HepG2 (cell line): ENCODE results near the gene EXOSC7. TPM values are rescaled to one million over a fixed set of nuclear protein-coding genes. Genes with fewer than 3 reads are reported as not detected.
"Not testable (repeated sequence)": the region's sequence is repeated elsewhere in the genome, so short reads cannot be mapped to it uniquely, and the experiment has no call there.

ENCODE experiments used
- ATAC-seq: fragments of 200-7000 bp; cut with Tn5 transposase; 3 replicates; pipeline ENCODE4 v1.9.1; 2020; ENCODE audit warnings: mild to moderate bottlenecking, moderate library complexity
- BruUV-seq: library from RNA; stranded (reverse); fragments of 400-500 nt; replicated peaks from 2 replicates; lab custom pipeline; 2021; lab: Mats Ljungman, UMichigan
- CTCF ChIA-PET: fragments of 300-600 bp; formaldehyde crosslinking; extraction: SDS; loops from one replicate; lab custom pipeline; 2021; ENCODE audit warnings: low total read pairs, inconsistent platforms, low intra/inter-chr PET ratio; lab: Yijun Ruan, JAX
- POLR2A ChIA-PET: fragments of 350-600 bp; sonication (Branson Sonifier 250); formaldehyde crosslinking; loops from one replicate; lab custom pipeline; 2020; ENCODE audit warnings: antibody characterized with exemption, inconsistent platforms; lab: Yijun Ruan, JAX
- DNase-seq: peaks from one replicate; pipeline ENCODE4 v3.0.0-alpha.2; 2015; ENCODE audit warnings: low spot score
- FAIRE-seq: peaks from 3 replicates; lab custom pipeline; 2011; peaks lifted over from hg19 to GRCh38; lab: Jason Lieb, UNC
- H2AFZ ChIP-seq: one replicate; pipeline ENCODE4 v1.6.1; 2011; ENCODE audit warnings: low read length, inconsistent platforms
- H3K27ac ChIP-seq: fragments of 300-600 bp; 3 replicates; pipeline ENCODE4 v1.8.0; 2011; ENCODE audit warnings: mixed run types, mild to moderate bottlenecking, mixed read lengths, low read length, inconsistent platforms; ENCODE audit not compliant: insufficient read depth; ENCODE audit errors: extremely low read length
- H3K27me3 ChIP-seq, 2 experiments: fragments of 200-600 bp in 1 of 2; 2 replicates in 1 of 2; 3 replicates in 1 of 2; pipeline versions ENCODE4 v1.6.0 to v1.8.0; 2011; ENCODE audit warnings: low read length in 2 of 2, mild to moderate bottlenecking in 2 of 2, moderate library complexity in 2 of 2, inconsistent platforms in 1 of 2; ENCODE audit not compliant: insufficient read depth in 2 of 2, control insufficient read depth in 1 of 2
- H3K36me3 ChIP-seq, 2 experiments: fragments of 200-600 bp in 1 of 2; replicated peaks in 1 of 2; 2 replicates in 1 of 2; 3 replicates in 1 of 2; pipeline versions ENCODE4 v1.5.1 to v1.8.0; 2011; ENCODE audit warnings: low read length in 2 of 2, inconsistent platforms in 1 of 2; ENCODE audit not compliant: insufficient read depth in 2 of 2, control insufficient read depth in 1 of 2
- H3K4me1 ChIP-seq: 2 replicates; pipeline ENCODE4 v1.5.1; 2012; ENCODE audit warnings: low read length, inconsistent platforms; ENCODE audit not compliant: insufficient read depth
- H3K4me2 ChIP-seq: 2 replicates; pipeline ENCODE4 v1.6.0; 2011; ENCODE audit warnings: low read depth, low read length, inconsistent platforms
- H3K4me3 ChIP-seq, 3 experiments: fragments of 200-600 bp in 1 of 3; sonication (generic), shearing (Covaris generic) in 1 of 3; replicated peaks in 1 of 3; 2 replicates each; pipeline ENCODE4 v1.5.1; 2011 to 2016; ENCODE audit warnings: low read length in 3 of 3, inconsistent platforms in 2 of 3, low read depth in 2 of 3, mild to moderate bottlenecking in 2 of 3, control low read depth in 1 of 3, mixed read lengths in 1 of 3; ENCODE audit not compliant: insufficient read depth in 1 of 3
- H3K79me2 ChIP-seq: one replicate; pipeline ENCODE4 v1.6.1; 2011; ENCODE audit warnings: low read length, inconsistent platforms; ENCODE audit not compliant: insufficient read depth
- H3K9ac ChIP-seq: 2 replicates; pipeline ENCODE4 v1.6.0; 2011; ENCODE audit warnings: mild to moderate bottlenecking, low read depth, low read length, inconsistent platforms; ENCODE audit not compliant: insufficient read depth
- H3K9me3 ChIP-seq: 2 replicates; pipeline ENCODE4 v1.5.1; 2012; ENCODE audit warnings: mild to moderate bottlenecking, low read length
- H4K20me1 ChIP-seq: 2 replicates; pipeline ENCODE4 v1.6.0; 2011; ENCODE audit warnings: inconsistent platforms, mild to moderate bottlenecking, low read length, moderate library complexity; ENCODE audit not compliant: insufficient read depth
- AHDC1 ChIP-seq: sonication (generic); formaldehyde crosslinking; IDR thresholded peaks from 2 replicates; pipeline ENCODE4 v1.5.1; 2020; ENCODE audit warnings: mild to moderate bottlenecking, missing genetic modification reagents, borderline replicate concordance
- BHLHE40 ChIP-seq: IDR thresholded peaks from 2 replicates; pipeline ENCODE4 v1.6.1; 2011; ENCODE audit warnings: low read length, improper control_type of control experiment
- EP300 ChIP-seq, 3 experiments: sonication (generic) in 1 of 3; formaldehyde crosslinking in 1 of 3; IDR thresholded peaks; 2 replicates each; pipeline versions ENCODE4 v1.5.1 to v1.6.1; 2011 to 2020; ENCODE audit warnings: low read depth in 2 of 3, low read length in 2 of 3, borderline replicate concordance in 1 of 3, improper control_type of control experiment in 1 of 3, mild to moderate bottlenecking in 1 of 3, missing genetic modification reagents in 1 of 3, moderate library complexity in 1 of 3
- GTF2F1 ChIP-seq: fragments of 150-350 bp; IDR thresholded peaks from 2 replicates; pipeline ENCODE4 v1.6.1; 2014; ENCODE audit warnings: low read length
- MBD4 ChIP-seq: IDR thresholded peaks from 2 replicates; pipeline ENCODE4 v1.6.1; 2012; ENCODE audit warnings: low read length, inconsistent platforms, borderline replicate concordance
- NCOR1 ChIP-seq: fragments of 200-600 bp; sonication (generic); IDR thresholded peaks from 2 replicates; pipeline ENCODE4 v1.7.0; 2017; ENCODE audit warnings: antibody characterized with exemption, low read length, borderline replicate concordance
- REL ChIP-seq: sonication (generic); formaldehyde crosslinking; conservative IDR thresholded peaks from 2 replicates; pipeline ENCODE4 v1.8.0; 2022; ENCODE audit warnings: mild to moderate bottlenecking, missing genetic modification reagents, moderate library complexity
- ZFAT ChIP-seq: sonication (generic); formaldehyde crosslinking; conservative IDR thresholded peaks from 2 replicates; pipeline ENCODE4 v1.8.1; 2023; ENCODE audit warnings: missing genetic modification reagents, inconsistent platforms
- ZNF446 ChIP-seq: sonication (generic); formaldehyde crosslinking; IDR thresholded peaks from 2 replicates; pipeline ENCODE4 v1.5.0; 2020; ENCODE audit warnings: mild to moderate bottlenecking, missing genetic modification reagents
- ZNF773 ChIP-seq: sonication (generic); formaldehyde crosslinking; IDR thresholded peaks from 2 replicates; pipeline ENCODE4 v1.4.0; 2020; ENCODE audit warnings: missing genetic modification reagents, borderline replicate concordance
- WGBS: methylation state at CpG from one replicate; pipeline ENCODE4 v1.1.6; 2017; ENCODE audit warnings: low lambda C conversion rate; 5-methylcytosine and 5-hydroxymethylcytosine counted together
- in situ Hi-C: cut with HindIII; loops from 2 replicates; pipeline ENCODE4 v1.10.0; 2017; ENCODE audit warnings: low pct_unique_long_range_greater_than_20kb; ENCODE audit not compliant: extremely low pct_ligation_motif_present
- intact Hi-C: fragments of 100-400 bp; cut with micrococcal nuclease; formaldehyde crosslinking; loops from one replicate; pipeline ENCODE4 v1.10.0; 2022; ENCODE audit not compliant: unreplicated experiment
- polyA plus RNA-seq, 8 experiments: library from polyadenylated mRNA; depleted of rRNA in 3 of 8; stranded (reverse) in 7 of 8; unstranded in 1 of 8; fragments of >200 nt; fragmentation: Illumina TruSeq in 4 of 8; extraction: Trizol in 4 of 8; gene quantifications; 2 replicates each; pipeline versions ENCODE4 v1.2.1 to v1.2.3, GENCODE V29; 2011 to 2016; ENCODE audit warnings: low read depth in 4 of 8, missing spikeins in 1 of 8, mixed read lengths in 1 of 8; ENCODE audit not compliant: insufficient read depth in 1 of 8
- total RNA-seq, 5 experiments: library from RNA; depleted of rRNA; stranded (reverse); fragments of >200 nt; fragmentation: Illumina TruSeq; extraction: Trizol; gene quantifications; 2 replicates each; pipeline ENCODE4 v1.2.3, GENCODE V29; 2016; ENCODE audit warnings: low read depth in 1 of 5

EXOSC7 gene
- total and polyA plus RNA-seq, 2 of the 13 experiments (the other 11 are each of a cell fraction or from before 2014, with no cell fraction given): 68.3 to 74.7 TPM

- intact Hi-C loops: loop anchor here (2.0 kb wide), 1 partner anchor 13 kb away; no protein-coding TSS in a partner anchor
- H3K36me3 ChIP-seq, POLR2A ChIA-PET, CTCF ChIA-PET, FAIRE-seq, H3K79me2 ChIP-seq, BruUV-seq, H3K4me1 ChIP-seq, H3K27ac ChIP-seq, H2AFZ ChIP-seq, H3K4me2 ChIP-seq, DNase-seq, in situ Hi-C loops, H4K20me1 ChIP-seq, H3K9ac ChIP-seq, H3K4me3 ChIP-seq, H3K9me3 ChIP-seq, ATAC-seq: not testable (repeated sequence)
- WGBS: 38% methylated on average over 1 of the region's 1 CpG
- peaks cover 1 to 16% of the 10 kb centered on the region in 2 experiments; a peak in 2 of 5 replicates for H3K27me3 ChIP-seq
Measured at GRCh38 chr3:45053805-45054195, 77.8 kb downstream of the EXOSC7 start.

GRCh38 chr3:45054196-45054857, 78.3 kb downstream of the EXOSC7 start:
- 61% methylated on average over 3 of the region's 3 CpGs for WGBS
- Histone ChIP-seq H3K27me3 (peaks cover 1 to 16% of the 10 kb centered on the region in 2 experiments; a peak in 2 of 5 replicates), H3K4me2 (no peak overlapping the region), H3K4me3 (no peak overlapping the region), H4K20me1 (no peaks in the 10 kb centered on the region), H2AFZ (no peak overlapping the region), H3K4me1 (peaks cover 9% of the 10 kb centered on the region; the same call in 1 of the 2 replicates), H3K9me3 (no peaks in the 10 kb centered on the region), H3K27ac (no peak overlapping the region), H3K9ac (no peak overlapping the region), H3K36me3 (no peaks in the 10 kb centered on the region), H3K79me2 (no peaks in the 10 kb centered on the region)
- intact Hi-C loops: loop anchor here (2.0 kb wide), 1 partner anchor 14 kb away; no protein-coding TSS in a partner anchor
- in situ Hi-C loops: no loop called here
- no peak for ATAC-seq
- ChIA-PET POLR2A (no interaction called here), CTCF (no interaction called here)
- no TSS peak for BruUV-seq
- FAIRE-seq: no peak
- DNase-seq: no peak
- TF ChIP-seq ZNF446 (no peak), AHDC1 (CRISPR knock-in tag) (no peak), GTF2F1 (no peak), EP300 (IDR thresholded peaks at IDR 0.05; ENCODE audit: low read depth in 2 of 2, low read length in 2 of 2) (no peak), EP300 (CRISPR knock-in tag; IDR thresholded peaks at IDR 0.05; ENCODE audit: borderline replicate concordance) (no peak), ZNF773 (CRISPR knock-in tag) (no peak), MBD4 (no peak), REL (no peak), ZFAT (CRISPR knock-in tag) (no peak), BHLHE40 (no peak), NCOR1 (no peak)
